Glutamatergic neuron (in vitro differentiated cells): Measurements from ENCODE around the gene TELO2. TPM values are rescaled to one million over a fixed set of nuclear protein-coding genes. Genes with fewer than 3 reads are reported as not detected.

Source experiments
- DNase-seq: peaks from one replicate; pipeline ENCODE4 v3.0.0; 2022
- H3K27ac Mint-ChIP-seq: one replicate; pipeline ENCODE4 v1.8.0; 2020; ENCODE audit warnings: mild to moderate bottlenecking, mixed read lengths, inconsistent platforms; ENCODE audit not compliant: unreplicated experiment
- H3K27me3 Mint-ChIP-seq: one replicate; pipeline ENCODE4 v1.8.0; 2020; ENCODE audit warnings: mild to moderate bottlenecking, moderate library complexity, mixed read lengths, inconsistent platforms; ENCODE audit not compliant: unreplicated experiment
- H3K36me3 Mint-ChIP-seq: one replicate; pipeline ENCODE4 v1.8.0; 2020; ENCODE audit warnings: mild to moderate bottlenecking, mixed read lengths, inconsistent platforms; ENCODE audit not compliant: unreplicated experiment
- H3K4me1 Mint-ChIP-seq: one replicate; pipeline ENCODE4 v1.8.0; 2020; ENCODE audit warnings: mild to moderate bottlenecking, low read depth, mixed read lengths, inconsistent platforms; ENCODE audit not compliant: unreplicated experiment
- H3K4me3 Mint-ChIP-seq: one replicate; pipeline ENCODE4 v1.8.0; 2020; ENCODE audit warnings: mild to moderate bottlenecking, mixed read lengths, inconsistent platforms; ENCODE audit not compliant: unreplicated experiment
- H3K9me3 Mint-ChIP-seq: one replicate; pipeline ENCODE4 v1.8.0; 2020; ENCODE audit warnings: mild to moderate bottlenecking, moderate library complexity, mixed read lengths, inconsistent platforms; ENCODE audit not compliant: unreplicated experiment
- long read RNA-seq: library from polyadenylated mRNA; unstranded; transcript quantifications from one replicate; pipeline ENCODE4 v2.0.0, GENCODE V29; 2020; ENCODE audit not compliant: unreplicated experiment
- total RNA-seq: library from RNA; stranded (reverse); fragmentation: NEBNext Ultra II Directional; extraction: Animal tissue kit (Norgen Biotek cat#: 25700); gene quantifications from one replicate; pipeline ENCODE4 v1.2.1, GENCODE V29; 2021; ENCODE audit not compliant: unreplicated experiment
- TF ChIP-seq, protein P1 (sequence below): fragments of 200-600 bp; sonication (generic); IDR thresholded peaks from one replicate; pipeline ENCODE4 v1.5.0; 2021; ENCODE audit not compliant: partially characterized antibody, unreplicated experiment

TELO2 gene
- 101 TPM for total RNA-seq
- long read RNA-seq, transcript TELO2-201 (21 exons, 3,314 nt) = major isoform, 15 of 31 reads
- long read RNA-seq, partial matches to known transcripts = 2 of 31 reads
- long read RNA-seq, other reads (novel, unspliced or antisense) = 13 of 31 reads

DNA sequence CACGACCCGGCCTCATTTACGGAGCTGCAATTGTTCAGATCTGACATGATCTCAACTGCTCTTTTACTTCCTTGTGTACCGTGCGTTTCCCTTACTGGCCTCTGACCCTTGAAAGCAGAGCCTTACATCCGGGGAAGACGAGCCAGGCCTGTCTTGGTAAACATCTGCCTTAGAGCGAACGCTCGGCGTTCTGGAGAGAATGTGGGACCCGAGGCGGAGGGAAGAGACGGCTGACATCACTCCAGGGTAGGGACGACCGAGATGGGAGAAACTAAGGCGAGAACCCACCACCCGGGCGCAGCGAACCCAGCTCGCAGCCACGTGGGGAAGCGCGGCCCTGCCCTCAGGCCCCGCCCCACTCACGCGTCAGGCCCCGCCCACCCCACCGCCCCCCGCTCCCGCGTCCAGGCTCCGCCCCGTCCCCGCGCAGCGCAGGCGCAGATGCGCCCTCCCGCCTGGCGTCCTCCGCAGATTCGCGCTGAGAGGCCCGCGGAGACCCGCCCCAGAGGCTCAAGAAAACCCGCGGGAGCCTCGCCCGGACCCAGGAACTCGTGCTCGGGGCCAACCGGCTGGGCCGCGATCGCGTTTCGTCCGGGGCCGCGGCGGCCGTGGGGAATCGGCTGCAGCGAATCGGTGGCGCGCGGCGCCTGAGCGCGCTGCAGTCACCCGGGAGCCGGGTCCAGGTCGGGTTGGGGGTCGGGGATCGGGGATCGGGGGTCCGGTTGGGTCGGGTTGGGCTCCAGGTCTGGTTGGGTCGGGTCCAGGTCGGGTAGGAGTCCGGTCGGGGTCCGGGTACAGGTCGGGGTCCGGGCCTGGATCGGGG lies at the start of gene TELO2:
Gene TELO2, plus strand, starts transcription at position 438 of the 823 bp plus-strand sequence. CDS start 922 bp downstream, outside the sequence.
- Mint-ChIP-seq H3K36me3 (no peaks in the 10 kb centered on the region), H3K27me3 (peaks cover 8% of the 10 kb centered on the region), H3K27ac (peak within 1 kb of the TSS; percentile 94), H3K4me1 (peaks cover 7% of the 10 kb centered on the region), H3K4me3 (peak within 1 kb of the TSS; percentile 97), H3K9me3 (peaks cover 11% of the 10 kb centered on the region)
- TF ChIP-seq, protein P1, sequence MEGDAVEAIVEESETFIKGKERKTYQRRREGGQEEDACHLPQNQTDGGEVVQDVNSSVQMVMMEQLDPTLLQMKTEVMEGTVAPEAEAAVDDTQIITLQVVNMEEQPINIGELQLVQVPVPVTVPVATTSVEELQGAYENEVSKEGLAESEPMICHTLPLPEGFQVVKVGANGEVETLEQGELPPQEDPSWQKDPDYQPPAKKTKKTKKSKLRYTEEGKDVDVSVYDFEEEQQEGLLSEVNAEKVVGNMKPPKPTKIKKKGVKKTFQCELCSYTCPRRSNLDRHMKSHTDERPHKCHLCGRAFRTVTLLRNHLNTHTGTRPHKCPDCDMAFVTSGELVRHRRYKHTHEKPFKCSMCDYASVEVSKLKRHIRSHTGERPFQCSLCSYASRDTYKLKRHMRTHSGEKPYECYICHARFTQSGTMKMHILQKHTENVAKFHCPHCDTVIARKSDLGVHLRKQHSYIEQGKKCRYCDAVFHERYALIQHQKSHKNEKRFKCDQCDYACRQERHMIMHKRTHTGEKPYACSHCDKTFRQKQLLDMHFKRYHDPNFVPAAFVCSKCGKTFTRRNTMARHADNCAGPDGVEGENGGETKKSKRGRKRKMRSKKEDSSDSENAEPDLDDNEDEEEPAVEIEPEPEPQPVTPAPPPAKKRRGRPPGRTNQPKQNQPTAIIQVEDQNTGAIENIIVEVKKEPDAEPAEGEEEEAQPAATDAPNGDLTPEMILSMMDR = no peak
- DNase-seq = peak; percentile 89

DNA sequence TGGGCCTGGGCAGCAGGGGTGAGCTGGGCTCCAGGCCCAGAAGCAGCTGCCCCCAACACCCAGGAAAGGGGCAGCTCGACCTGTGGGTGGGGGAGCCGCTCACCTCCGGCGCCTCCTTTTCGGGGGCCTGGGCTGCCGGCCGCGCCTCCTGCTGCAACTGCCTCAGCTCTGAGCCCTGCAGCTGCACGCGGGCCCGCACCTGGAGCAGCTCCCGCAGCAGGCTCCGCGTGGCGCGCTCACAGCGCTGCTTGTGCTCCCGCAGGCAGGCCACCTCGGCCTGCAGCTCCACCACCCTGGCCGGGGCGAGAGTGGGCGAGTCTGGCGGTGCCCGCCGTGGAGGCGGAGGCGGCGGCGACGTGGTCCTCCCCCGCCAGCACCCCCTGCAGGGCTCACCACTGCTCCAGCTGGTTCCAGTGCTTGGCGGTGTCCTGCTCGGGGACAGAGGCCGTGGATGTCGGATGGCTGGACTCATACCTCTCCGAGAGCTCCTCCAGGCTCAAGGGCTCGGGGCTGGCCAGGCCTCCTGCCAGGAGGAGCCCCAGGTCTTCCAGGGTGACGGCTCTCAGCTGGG lies 49.7 kb upstream of the TELO2 start:
- no peaks in the 10 kb centered on the region for H3K4me1 Mint-ChIP-seq
- no peak for DNase-seq
- TF ChIP-seq, protein P1 = no peak
- H3K9me3 Mint-ChIP-seq = peaks cover 5% of the 10 kb centered on the region
- H3K4me3 Mint-ChIP-seq = no peak overlapping the region
- no peaks in the 10 kb centered on the region for H3K27me3 Mint-ChIP-seq
- no peak overlapping the region for H3K27ac Mint-ChIP-seq
- H3K36me3 Mint-ChIP-seq = no peaks in the 10 kb centered on the region

DNA sequence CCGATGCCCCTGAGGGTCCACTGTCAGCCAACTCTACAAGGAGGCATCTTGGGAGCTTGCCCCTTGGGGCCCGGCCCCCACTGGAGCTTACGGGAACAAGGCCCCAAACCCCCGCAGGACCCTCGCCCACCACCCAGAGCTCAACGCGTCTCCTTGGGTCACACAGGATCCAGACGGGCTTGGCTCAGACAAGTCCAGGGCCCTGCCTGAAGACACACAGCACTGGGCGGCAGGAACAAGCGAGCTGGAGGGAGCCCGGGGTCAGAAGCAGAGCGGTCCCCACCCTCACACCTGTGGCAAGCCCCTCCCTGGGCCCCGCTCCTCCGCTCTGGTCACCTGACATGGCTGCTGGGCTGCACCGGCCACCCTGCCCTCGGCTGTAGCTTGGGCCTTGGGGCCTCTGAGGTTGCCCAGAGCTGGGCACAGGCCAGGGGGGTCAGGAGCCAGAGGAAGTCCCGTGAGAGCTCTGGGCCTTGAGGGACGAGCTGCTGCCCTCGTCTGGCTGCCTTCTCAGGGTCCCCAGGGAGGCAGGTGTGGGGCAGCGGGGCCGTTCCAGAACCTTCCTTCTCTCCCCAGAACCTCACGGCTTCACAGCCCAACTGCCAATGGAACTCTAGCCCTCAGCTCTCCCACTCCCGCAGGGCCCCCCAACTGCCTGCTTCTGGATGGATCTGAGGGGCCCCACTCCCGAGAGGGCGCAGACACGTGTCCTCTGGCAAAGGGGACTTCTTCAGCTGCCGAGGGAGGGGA lies 49.0 kb upstream of the TELO2 start, which contains the start of gene CCDC154:
Gene CCDC154, minus strand, starts transcription at position 577 of the 750 bp plus-strand sequence. Its CDS starts 234 bp downstream, at position 343.
- H3K4me1 Mint-ChIP-seq = no peaks in the 10 kb centered on the region

DNA sequence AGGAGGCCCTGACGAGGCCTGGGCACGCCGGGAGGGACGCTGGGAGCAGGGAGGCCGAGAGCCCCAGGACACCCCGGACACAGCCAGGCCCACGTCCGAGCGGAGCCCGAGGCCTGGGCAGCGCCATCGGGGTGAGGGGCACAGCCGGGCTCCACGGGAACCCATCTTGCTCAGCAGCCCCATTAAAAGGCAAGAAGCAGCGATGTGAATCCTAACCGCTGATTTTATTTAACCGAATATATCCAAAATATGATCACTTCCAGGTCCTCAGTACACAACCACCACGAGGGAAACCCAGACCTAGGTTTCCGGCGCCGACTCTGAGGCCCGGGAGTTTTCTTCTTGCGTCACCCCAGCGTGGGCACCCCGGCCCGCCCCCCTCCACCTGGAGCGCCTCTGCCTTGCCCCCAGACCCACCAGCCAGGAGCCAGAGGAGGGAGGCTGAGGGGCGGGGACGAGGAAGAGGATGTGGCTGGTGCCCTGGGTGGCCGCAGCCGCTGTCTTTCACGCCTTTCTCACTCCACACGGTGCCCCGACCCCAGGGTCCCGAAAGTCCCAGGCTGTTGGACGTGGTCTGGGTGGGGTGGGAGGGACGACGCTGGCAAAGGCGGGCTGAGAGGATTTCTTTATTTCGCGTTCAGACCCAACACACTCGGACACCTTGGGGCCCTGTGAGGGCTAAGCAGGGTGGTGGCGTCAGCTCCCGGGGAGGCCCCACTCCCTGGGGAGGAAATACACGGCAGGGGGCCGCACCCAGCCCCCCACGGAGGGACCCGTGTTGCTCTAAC lies 48.2 kb upstream of the TELO2 start:
- Mint-ChIP-seq H3K4me1 (no peaks in the 10 kb centered on the region), H3K9me3 (peaks cover 2% of the 10 kb centered on the region), H3K36me3 (no peaks in the 10 kb centered on the region), H3K27ac (no peak overlapping the region), H3K4me3 (no peak overlapping the region), H3K27me3 (no peaks in the 10 kb centered on the region)
- TF ChIP-seq, protein P1 = no peak
- no peak for DNase-seq

More for the DNA sequence above, 49.0 kb upstream of the TELO2 start, which contains the start of gene CCDC154:
- H3K27me3 Mint-ChIP-seq = no peaks in the 10 kb centered on the region
- no peak within 1 kb of the TSS for H3K27ac Mint-ChIP-seq
- H3K4me3 Mint-ChIP-seq = no peak within 1 kb of the TSS
- DNase-seq = no peak
- H3K36me3 Mint-ChIP-seq = no peaks in the 10 kb centered on the region
- TF ChIP-seq, protein P1 = no peak
- H3K9me3 Mint-ChIP-seq = peaks cover 5% of the 10 kb centered on the region
